Endothelial cell of umbilical vein (primary cell): Measurements from ENCODE around the gene METTL26. TPM values are rescaled to one million over a fixed set of nuclear protein-coding genes. Genes with fewer than 3 reads are reported as not detected.

ENCODE experiments used
- BruUV-seq: library from RNA; stranded (reverse); fragments of 400-500 nt; replicated peaks from 2 replicates; lab custom pipeline; 2021; lab: Mats Ljungman, UMichigan
- CTCF ChIA-PET: fragments of 300-600, 350-600 bp; sonication (Branson Sonifier 250); formaldehyde crosslinking; loops from one replicate; lab custom pipeline; 2021; ENCODE audit warnings: antibody characterized with exemption, inconsistent platforms; lab: Charles Lee
- POLR2A ChIA-PET: fragments of 300-600, 350-600 bp; sonication (Branson Sonifier 250); formaldehyde crosslinking; loops from one replicate; lab custom pipeline; 2021; ENCODE audit warnings: antibody characterized with exemption, inconsistent platforms; lab: Charles Lee
- DNase-seq: peaks from one replicate; pipeline ENCODE4 v3.0.0-alpha.2; 2011; ENCODE audit warnings: low read depth, low spot score
- FAIRE-seq: peaks from 2 replicates; lab custom pipeline; 2011; peaks lifted over from hg19 to GRCh38; lab: Jason Lieb, UNC
- H2AFZ ChIP-seq: 2 replicates; pipeline ENCODE4 v1.6.0; 2012; ENCODE audit warnings: low read depth, low read length, control low read depth, inconsistent platforms
- H3K27ac ChIP-seq: 2 replicates; pipeline ENCODE4 v1.5.1; 2011; ENCODE audit warnings: low read depth, mild to moderate bottlenecking, control low read depth, low read length, moderate library complexity; ENCODE audit not compliant: insufficient read depth
- H3K27me3 ChIP-seq, 2 experiments: 2 replicates each; pipeline versions ENCODE4 v1.6.0 to v1.6.1; 2011; ENCODE audit warnings: low read length in 2 of 2, mixed read lengths in 1 of 2; ENCODE audit not compliant: control insufficient read depth in 2 of 2, insufficient read depth in 2 of 2
- H3K36me3 ChIP-seq, 2 experiments: 2 replicates in 1 of 2; 3 replicates in 1 of 2; pipeline ENCODE4 v1.5.1; 2011; ENCODE audit warnings: low read length in 2 of 2, mild to moderate bottlenecking in 1 of 2, moderate library complexity in 1 of 2; ENCODE audit not compliant: control insufficient read depth in 2 of 2, insufficient read depth in 2 of 2; ENCODE audit errors: extremely low read depth in 1 of 2
- H3K4me1 ChIP-seq: 3 replicates; pipeline ENCODE4 v1.5.1; 2011; ENCODE audit warnings: mild to moderate bottlenecking, low read length; ENCODE audit not compliant: control insufficient read depth, insufficient read depth; ENCODE audit errors: extremely low read depth
- H3K4me2 ChIP-seq: 2 replicates; pipeline ENCODE4 v1.6.1; 2011; ENCODE audit warnings: low read length, control low read depth, mixed read lengths; ENCODE audit not compliant: insufficient read depth
- H3K4me3 ChIP-seq, 3 experiments: fragments of 200-600 bp in 1 of 3; sonication (generic), shearing (Covaris generic) in 1 of 3; replicated peaks in 1 of 3; 2 replicates each; pipeline ENCODE4 v1.5.1; 2011 to 2016; ENCODE audit warnings: control low read depth in 3 of 3, low read length in 3 of 3, mild to moderate bottlenecking in 2 of 3, inconsistent platforms in 1 of 3, low read depth in 1 of 3, moderate library complexity in 1 of 3; ENCODE audit not compliant: insufficient read depth in 1 of 3
- H3K79me2 ChIP-seq: 2 replicates; pipeline ENCODE4 v1.6.0; 2012; ENCODE audit warnings: low read length, inconsistent platforms; ENCODE audit not compliant: control insufficient read depth, insufficient read depth
- H3K9ac ChIP-seq: replicated peaks from 2 replicates; pipeline ENCODE3; 2011; ENCODE audit warnings: low read length, control low read depth; ENCODE audit not compliant: insufficient read depth; ENCODE audit errors: extremely low read depth
- H3K9me1 ChIP-seq: replicated peaks from 3 replicates; pipeline ENCODE4 v1.6.0; 2011; ENCODE audit warnings: mild to moderate bottlenecking, low read length; ENCODE audit not compliant: control insufficient read depth, insufficient read depth; ENCODE audit errors: extremely low read depth
- H3K9me3 ChIP-seq: replicated peaks from 2 replicates; pipeline ENCODE4 v1.5.1; 2012; ENCODE audit warnings: low read length, inconsistent platforms; ENCODE audit not compliant: control insufficient read depth, insufficient read depth
- H4K20me1 ChIP-seq: replicated peaks from 2 replicates; pipeline ENCODE3; 2011; ENCODE audit warnings: mild to moderate bottlenecking, low read length; ENCODE audit not compliant: control insufficient read depth, insufficient read depth; ENCODE audit errors: extremely low read depth
- CTCF ChIP-seq, 2 donors: IDR thresholded peaks; 1 replicate in 1 of 2; 2 replicates in 1 of 2; pipeline ENCODE4 v1.5.1; 2011; ENCODE audit warnings: low read length in 2 of 2, mild to moderate bottlenecking in 2 of 2, moderate library complexity in 2 of 2, control low read depth in 1 of 2, inconsistent platforms in 1 of 2, low read depth in 1 of 2; ENCODE audit not compliant: insufficient read depth in 1 of 2; ENCODE audit errors: extremely low read depth in 1 of 2
- EZH2 ChIP-seq: IDR thresholded peaks from 2 replicates; pipeline ENCODE4 v1.6.1; 2012; ENCODE audit warnings: borderline replicate concordance, low read depth, mild to moderate bottlenecking, moderate library complexity, low read length, inconsistent platforms; ENCODE audit not compliant: severe bottlenecking
- FOS ChIP-seq: IDR thresholded peaks from 2 replicates; pipeline ENCODE4 v1.6.1; 2011; ENCODE audit warnings: mild to moderate bottlenecking, low read length, moderate library complexity, borderline replicate concordance; ENCODE audit not compliant: insufficient read depth
- GATA2 ChIP-seq: IDR thresholded peaks from 2 replicates; pipeline ENCODE4 v1.7.0; 2011; ENCODE audit warnings: low read depth, mild to moderate bottlenecking, moderate library complexity, mixed read lengths, low read length; ENCODE audit not compliant: insufficient read length, insufficient read depth
- JUN ChIP-seq: IDR thresholded peaks from 2 replicates; pipeline ENCODE4 v1.6.1; 2011; ENCODE audit warnings: borderline replicate concordance, low read depth; ENCODE audit not compliant: insufficient read length, insufficient read depth
- MAX ChIP-seq: IDR thresholded peaks from 2 replicates; pipeline ENCODE4 v1.6.1; 2011; ENCODE audit not compliant: insufficient read depth, insufficient read length
- MYC ChIP-seq: IDR thresholded peaks from one replicate; pipeline ENCODE4 v1.6.1; 2011; ENCODE audit warnings: mild to moderate bottlenecking, low read depth, low read length
- POLR2A ChIP-seq: IDR thresholded peaks from 2 replicates; pipeline ENCODE4 v1.6.1; 2012; ENCODE audit warnings: low read depth, mild to moderate bottlenecking, control low read depth, low read length
- POLR2AphosphoS5 ChIP-seq: IDR thresholded peaks from 2 replicates; pipeline ENCODE4 v1.6.1; 2012; ENCODE audit warnings: low read depth, mild to moderate bottlenecking, control low read depth, low read length, moderate library complexity; ENCODE audit not compliant: insufficient read depth
- dilution Hi-C: fragments of 300-500 bp; cut with MboI; formaldehyde crosslinking; loops from one replicate; pipeline ENCODE4 v1.15.0; 2019; ENCODE audit warnings: low sequenced_read_pairs; ENCODE audit not compliant: extremely low pct_ligation_motif_present
- intact Hi-C: fragments of 100-400 bp; cut with micrococcal nuclease; formaldehyde crosslinking; loops from one replicate; pipeline ENCODE4 v1.10.0; 2022
- polyA plus RNA-seq, 4 experiments: library from polyadenylated mRNA; depleted of rRNA in 3 of 4; stranded (reverse) in 3 of 4; unstranded in 1 of 4; fragments of >200 nt; gene quantifications; 2 replicates each; pipeline versions ENCODE4 v1.2.1 to v1.2.3, GENCODE V29; 2011 to 2012; ENCODE audit warnings: missing spikeins in 1 of 4
- total RNA-seq: library from RNA; stranded (reverse); gene quantifications from 2 replicates; pipeline ENCODE4 v1.2.3, GENCODE V29; 2021

The METTL26 gene
- total and polyA plus RNA-seq, 2 donors (not counting 3 experiments of a cell fraction or from before 2014, with no cell fraction given), result 114 to 138 TPM

- Histone ChIP-seq H4K20me1 (no peaks in the 10 kb centered on the region), H3K4me3 (no peak overlapping the region), H3K4me2 (no peak overlapping the region), H3K9ac (no peak overlapping the region), H3K9me3 (no peaks in the 10 kb centered on the region), H3K27ac (no peak overlapping the region), H3K27me3 (no peaks in the 10 kb centered on the region), H3K4me1 (peaks cover 16% of the 10 kb centered on the region), H2AFZ (no peak overlapping the region), H3K36me3 (no peaks in the 10 kb centered on the region), H3K9me1 (no peaks in the 10 kb centered on the region), H3K79me2 (peaks cover 16% of the 10 kb centered on the region)
- FAIRE-seq (no peak), DNase-seq (no peak)
- no TSS peak for BruUV-seq
- TF ChIP-seq JUN (no peak), POLR2A (peak; percentile 7)
- dilution Hi-C loops, result no loop called here
- CTCF ChIA-PET, result interaction anchor here (1.0 kb wide), 1 partner anchor 49 kb away, joined by 4 read pairs; the partner anchor contains the start of gene METTL26
- POLR2A ChIA-PET, result interaction anchor here (0.7 kb wide), 1 partner anchor 18 kb away, joined by 4 read pairs; no protein-coding TSS in a partner anchor
- intact Hi-C loops, result loop anchor here (5.0 kb wide), 1 partner anchor 195 kb away; no protein-coding TSS in a partner anchor
These were observed 49.2 kb downstream of the METTL26 start for GRCh38 chr16:586645-587590.

- FAIRE-seq, result no peak
- BruUV-seq, result TSS peak; percentile 13
- Histone ChIP-seq H3K9ac (no peak overlapping the region), H4K20me1 (no peaks in the 10 kb centered on the region), H3K9me3 (no peaks in the 10 kb centered on the region), H3K79me2 (peaks cover 12% of the 10 kb centered on the region), H3K36me3 (no peaks in the 10 kb centered on the region), H3K9me1 (no peaks in the 10 kb centered on the region), H2AFZ (no peak overlapping the region), H3K4me2 (no peak overlapping the region), H3K27me3 (no peaks in the 10 kb centered on the region), H3K4me1 (peaks cover 15% of the 10 kb centered on the region), H3K4me3 (no peak overlapping the region), H3K27ac (no peak overlapping the region)
- ChIA-PET CTCF (no interaction called here), POLR2A (no interaction called here)
- intact Hi-C loops (loop anchor here (5.0 kb wide), 1 partner anchor 194 kb away; no protein-coding TSS in a partner anchor), dilution Hi-C loops (no loop called here)
- TF ChIP-seq CTCF (IDR thresholded peaks at IDR 0.05; ENCODE audit: extremely low read depth in 1 of 2, insufficient read depth in 1 of 2, low read depth in 1 of 2, low read length in 2 of 2) (no peak), POLR2A (no peak), MYC (no peak), MAX (no peak), GATA2 (no peak), EZH2 (no peak), JUN (no peak), POLR2AphosphoS5 (no peak), FOS (no peak)
- no peak for DNase-seq
These were observed 50.0 kb downstream of the METTL26 start for GRCh38 chr16:586047-586644.
